GF-D8 (cell line): ENCODE measurements around the gene ATF7.
"Not testable (repeated sequence)": the region's sequence is repeated elsewhere in the genome, so short reads cannot be mapped to it uniquely, and the experiment has no call there.

Experiments
- DNase-seq: peaks from one replicate; lab custom pipeline; 2025; lab: John Stamatoyannopoulos, UW

ATF7 gene

DNA sequence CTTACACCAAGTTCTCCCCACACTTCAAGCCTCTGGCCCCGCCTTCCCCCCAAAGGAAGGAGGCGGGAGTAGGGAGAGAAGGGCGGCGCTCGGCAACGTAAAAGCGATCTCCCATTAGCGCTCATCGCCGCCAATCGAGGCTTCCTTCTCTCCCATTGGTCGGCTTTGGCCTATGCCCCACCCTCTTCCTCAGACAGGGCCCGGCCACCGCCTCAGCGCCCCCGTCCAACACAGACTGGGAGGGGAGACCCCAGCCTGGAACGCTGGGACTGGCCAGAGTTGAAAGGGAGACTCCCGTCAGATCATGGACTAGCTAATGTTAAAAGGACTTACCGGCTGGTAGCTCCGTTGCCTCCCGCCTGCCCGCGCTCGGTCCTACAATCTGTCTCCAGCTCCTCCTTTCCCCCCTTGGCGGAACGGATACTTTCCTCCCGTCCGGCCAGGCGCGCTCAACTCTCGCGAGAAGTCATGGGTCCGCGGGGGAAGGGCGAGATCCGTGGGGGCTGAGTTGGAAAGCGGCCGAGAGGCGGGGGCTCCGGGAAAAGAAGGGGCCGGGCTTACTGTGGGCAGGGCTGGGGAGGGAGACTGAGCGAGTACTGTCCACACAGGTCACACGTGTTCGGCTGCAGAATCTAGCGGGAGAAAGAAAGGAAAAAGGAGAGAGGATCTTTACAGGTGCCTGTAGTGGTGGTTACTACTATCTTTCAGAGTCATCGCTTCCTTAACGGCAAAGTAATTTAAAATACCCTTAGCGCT is at the start of gene ATF7:
ATF7 (minus strand) TSS at position 437 of the 756 bp plus-strand sequence. CDS start 25,382 bp downstream, outside the sequence.
- DNase-seq, result peak; percentile 93

DNA sequence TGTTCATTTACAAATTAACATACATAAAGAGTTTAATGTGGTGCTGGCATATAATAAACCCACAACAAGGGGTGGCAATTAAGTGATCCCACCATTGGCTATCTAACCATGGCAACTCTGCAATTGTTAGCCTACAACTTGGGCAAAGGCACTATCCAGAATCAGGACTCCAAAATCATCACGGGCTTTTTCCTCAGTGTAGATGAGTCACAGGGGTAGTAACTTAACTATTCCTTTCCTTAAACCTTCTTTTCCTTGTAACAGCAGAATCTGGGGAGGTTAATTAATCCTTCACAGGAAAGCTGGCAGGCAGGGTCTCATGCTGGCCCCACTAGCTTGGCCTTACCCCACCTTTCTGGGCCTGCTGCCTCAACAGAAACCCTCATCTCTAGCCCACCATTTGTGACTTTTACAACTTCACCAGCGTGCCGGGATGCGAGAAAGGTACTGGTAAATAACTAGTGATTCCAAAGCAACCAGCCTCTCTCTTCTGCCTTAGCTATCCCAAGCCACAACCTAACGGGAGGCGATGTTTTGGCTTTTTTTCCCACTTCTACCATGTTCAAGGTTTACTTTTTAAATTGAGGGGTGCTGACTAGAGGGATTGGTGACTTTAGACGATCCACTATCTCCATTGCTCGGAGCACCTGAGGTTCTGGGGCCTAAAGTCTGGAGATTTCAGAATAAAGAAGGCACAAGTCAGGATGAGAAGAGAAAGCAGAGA is 49.0 kb upstream of the ATF7 start:
- DNase-seq, result no peak

DNA sequence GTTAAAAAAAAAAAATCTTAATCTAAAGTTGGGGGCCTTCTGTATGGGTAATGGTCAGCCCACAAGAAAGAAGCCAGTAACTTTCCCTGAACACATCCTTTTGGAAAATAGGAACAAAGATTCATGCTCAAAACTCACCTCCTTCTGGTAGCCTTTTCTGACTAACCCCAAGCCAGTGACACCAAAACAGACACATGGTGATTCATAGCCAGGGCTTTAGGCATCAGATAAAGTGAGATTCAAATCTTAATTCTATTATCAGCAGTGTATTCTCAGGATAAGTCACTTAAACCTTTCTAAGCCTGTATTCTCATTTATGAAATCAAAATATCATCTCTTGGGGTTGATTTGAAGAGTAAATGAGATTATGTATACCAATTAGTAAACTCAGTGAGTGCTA is 44.8 kb upstream of the ATF7 start:
- DNase-seq, result no peak

DNA sequence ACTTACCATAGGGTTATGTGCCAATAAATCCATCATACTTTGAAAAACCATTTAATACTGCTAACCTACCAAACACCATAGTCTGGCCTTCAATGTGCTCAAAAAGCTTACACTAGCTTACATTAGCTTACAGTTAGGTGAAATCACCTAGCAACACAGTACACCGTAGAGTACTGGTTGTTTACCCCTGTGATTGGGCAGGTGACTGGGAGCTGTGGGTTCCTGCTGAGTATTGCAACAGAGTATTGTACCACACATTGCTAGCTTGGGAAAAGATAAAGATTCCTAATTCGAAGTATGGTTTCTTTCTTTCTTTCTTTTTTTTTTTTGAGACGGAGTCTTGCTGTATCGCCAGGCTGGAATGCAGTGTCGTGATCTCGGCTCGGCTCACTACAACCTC is 44.1 kb upstream of the ATF7 start:
- no peak for DNase-seq

DNA sequence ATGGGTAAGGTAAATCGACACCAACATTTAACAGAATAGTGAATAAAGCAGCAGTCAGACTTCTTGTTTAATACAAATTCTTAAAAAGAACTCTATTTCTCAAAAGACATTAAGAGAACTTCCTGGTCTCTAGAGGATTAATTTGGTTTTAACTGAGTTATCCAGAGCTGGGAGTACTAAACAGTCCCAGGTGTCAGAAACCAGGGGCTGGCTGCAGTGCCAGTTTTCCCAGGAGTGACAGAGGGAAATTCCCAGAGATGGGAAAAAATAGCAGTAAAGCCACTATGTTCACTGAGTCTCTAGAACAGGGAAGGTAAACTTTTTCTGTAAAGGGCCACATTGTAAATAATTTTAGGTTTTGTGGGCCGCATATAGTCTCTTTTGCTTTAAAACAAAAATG is 40.9 kb upstream of the ATF7 start:
- no peak for DNase-seq

DNA sequence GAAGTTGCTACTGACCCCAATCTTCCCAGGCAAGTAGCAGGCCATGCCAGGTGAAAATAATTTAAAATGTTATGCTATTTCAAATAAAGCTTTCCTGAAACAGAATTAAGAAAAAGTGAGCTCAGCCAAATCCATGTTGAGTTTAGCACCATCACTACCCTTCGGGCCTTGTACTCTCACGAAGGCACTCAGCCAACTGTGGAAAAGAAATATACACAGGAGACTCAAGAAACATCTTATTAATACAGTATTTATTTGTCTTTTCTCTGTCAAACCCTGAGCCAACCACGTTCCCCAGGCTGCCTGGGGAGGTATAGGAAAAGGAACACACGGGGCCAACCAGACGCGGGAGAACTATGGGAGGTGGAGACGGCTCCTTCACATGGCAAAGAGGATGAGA is 38.8 kb upstream of the ATF7 start:
- no peak for DNase-seq

DNA sequence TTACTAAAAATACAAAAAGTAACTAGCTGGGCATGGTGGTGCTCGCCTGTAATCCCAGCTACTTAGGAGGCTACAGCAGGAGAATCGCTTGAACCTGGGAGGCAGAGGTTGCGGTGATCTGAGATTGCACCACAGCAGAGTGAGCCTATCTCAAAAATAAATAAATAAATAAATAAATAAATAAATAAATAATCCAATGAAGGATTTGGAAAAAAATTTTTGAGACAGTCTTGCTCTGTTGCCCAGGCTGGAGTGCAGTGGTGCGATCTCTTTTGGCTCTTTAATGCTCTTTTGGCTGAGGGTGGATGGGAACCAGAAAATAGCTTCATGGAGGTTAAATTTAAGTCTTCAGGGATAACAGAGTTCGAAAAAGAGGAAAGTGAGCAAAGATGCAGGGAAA is 38.0 kb upstream of the ATF7 start:
- DNase-seq, result no peak

DNA sequence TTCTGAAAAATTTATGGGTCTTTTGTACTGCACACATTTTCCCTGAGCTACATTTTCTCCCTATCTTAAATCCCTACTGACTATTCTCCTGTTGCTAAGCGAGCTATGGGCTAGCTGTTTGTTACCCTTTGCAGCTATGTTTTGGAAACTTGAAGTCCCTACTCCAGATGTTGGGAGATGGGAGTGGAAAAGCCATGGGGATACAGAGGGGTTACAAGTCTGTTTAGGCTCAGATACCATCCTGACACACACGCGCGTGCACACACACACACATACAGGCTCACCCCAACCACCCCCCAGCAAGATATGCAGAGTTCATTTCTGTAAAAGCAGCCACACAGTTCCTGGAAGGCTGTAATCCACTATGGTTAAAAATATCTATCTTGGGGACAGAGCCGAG is 33.9 kb upstream of the ATF7 start:
- DNase-seq, result no peak

DNA sequence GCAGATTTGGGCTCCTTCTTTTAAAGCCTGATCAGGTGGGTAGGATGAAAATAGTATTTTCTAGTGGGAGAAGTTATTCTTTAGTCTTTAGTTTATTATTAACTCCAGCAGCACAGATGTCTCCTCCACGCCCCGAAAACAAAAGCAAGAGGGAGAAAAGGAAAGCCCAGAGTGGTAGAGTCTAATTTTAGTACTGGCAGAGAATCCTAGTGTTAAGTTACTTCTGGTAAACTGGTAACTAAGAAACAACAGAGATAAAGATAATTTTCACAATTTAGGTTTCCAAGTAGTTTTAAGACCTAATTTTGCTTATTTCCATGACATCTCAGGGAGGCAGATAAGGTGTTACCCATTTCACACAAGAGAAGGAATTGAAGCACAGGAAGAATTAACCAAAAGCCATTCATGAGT is 33.4 kb upstream of the ATF7 start:
- DNase-seq, result no peak

DNA sequence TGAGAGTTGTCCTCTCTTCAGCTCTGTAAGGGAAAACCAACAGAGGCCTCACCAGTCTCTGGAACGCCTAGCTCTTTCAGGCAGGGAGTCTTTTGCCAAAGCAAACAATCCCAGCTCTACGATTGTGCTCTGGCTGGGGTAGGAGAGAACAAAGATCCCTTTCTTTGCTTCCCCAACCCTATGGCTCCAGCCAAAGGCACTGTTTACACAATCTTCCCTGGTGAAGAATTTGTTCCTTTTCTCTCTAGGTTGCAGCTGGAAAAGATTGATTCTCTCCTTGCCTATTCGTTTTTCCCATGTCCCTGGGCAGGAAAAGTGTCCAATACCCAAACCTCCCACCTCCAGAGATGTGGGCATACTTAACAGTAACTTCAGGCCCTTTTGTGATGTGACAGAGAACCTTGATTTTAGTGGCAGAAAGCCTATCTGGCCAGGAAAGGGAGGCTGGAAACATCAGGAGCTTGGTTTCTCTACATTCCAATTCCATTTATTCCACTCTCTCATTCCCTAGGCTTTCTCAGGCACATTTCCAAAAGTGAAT is 32.9 kb upstream of the ATF7 start:
- no peak for DNase-seq

DNA sequence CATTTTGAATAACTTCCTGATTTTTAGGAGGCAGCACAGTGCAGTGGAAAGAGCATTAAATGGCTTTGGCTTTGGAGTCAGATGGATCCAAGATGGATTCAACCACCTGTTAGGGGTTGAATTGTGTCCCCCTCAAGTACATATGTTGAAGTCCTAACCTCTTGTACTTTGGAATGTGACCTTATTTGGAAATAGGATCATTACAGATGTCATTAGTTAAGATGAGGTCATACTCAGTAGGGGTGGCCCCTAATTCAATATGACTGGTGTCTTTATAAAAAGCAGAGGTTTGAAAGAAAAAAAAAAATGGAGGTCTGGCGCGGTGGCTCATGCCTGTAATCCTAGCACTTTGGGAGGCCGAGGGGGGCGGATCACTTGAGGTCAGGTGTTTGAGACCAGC is 30.9 kb upstream of the ATF7 start:
- DNase-seq, result no peak

DNA sequence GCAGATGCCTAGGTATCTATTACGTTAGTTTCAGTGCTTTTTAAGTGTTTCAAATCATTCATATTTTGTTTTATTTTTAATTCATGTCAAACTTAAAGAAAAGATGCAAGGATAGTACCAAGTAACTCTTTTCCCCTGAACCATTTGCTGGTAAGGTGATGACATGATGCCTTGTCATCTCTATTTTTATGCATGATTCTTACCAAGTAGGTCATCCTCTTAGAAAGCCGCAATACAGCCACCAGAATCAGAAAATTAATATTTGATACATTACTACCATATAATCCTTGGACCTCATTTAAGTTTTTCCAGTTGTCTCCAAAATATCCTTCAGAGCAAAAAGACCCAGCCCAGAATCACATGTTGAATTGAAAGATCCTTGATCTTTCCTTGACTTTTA is 27.4 kb upstream of the ATF7 start:
- no peak for DNase-seq

DNA sequence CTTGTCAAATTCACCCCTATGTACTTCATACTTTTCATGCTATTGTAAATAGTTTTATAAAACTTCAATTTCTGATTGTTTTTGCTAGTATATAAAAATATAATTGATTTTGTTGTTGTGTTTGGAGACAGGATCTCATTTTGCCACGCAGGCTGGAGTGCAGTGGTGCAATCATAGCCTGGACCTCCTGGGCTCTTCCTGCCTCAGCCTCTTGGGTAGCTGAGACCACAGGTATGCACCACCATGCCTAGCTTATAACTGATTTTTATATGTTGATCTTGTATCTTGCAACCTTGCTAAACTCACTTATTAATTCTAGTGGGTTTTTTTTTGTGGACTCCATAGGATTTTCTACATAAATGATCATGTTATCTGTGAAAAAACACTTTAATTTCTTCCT is 26.2 kb upstream of the ATF7 start:
- no peak for DNase-seq

DNA sequence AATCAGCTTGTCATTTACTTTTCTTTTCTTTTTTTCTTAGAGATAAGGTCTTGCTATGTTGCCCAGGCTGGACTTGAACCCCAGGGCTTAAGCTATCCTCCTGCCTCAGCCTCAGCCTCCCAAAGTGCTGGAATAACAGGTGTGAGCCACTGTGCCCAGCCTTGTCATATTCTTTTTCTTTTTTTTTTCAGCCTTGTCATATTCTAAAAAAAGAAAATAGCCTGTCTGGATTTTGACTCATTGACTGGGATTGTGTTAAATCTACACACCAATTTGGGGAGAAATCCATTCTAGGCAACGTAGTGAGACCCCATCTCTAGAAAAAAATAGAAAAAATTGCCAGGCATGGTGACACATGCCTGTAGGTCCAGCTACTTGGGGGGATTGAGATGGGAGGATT is 25.6 kb upstream of the ATF7 start:
- no peak for DNase-seq

DNA sequence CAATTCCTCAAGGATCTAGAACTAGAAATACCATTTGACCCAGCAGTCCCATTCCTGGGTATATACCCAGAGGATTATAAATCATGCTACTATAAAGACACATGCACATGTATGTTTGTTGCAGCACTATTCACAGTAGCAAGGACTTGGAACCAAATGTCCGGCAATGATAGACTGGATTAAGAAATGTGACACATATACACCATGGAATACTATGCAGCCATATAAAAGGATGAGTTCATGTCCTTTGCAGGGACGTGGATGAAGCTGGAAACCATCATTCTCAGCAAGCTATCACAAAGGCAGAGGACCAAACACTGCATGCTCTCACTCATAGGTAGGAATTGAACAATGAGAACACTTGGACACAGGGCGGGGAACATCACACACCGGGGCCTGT is 20.1 kb upstream of the ATF7 start:
- DNase-seq, result not testable (repeated sequence)

DNA sequence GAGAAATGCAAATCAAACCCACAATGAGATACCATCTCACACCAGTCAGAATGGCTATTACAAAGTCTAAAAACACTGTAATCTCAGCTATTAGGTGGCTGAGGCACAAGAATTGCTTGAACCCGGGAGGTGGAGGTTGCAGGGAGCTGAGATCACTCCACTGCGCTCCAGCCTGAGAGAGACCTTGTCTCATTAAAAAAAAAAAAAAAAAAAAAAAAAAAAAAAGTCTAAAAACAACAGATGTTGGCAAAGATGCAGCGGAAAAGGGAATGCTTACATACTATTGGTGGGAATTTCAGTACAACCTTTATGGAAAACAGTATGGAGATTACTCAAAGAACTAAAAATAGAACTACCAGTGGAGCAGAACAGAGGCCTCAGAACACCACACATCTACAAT is 19.0 kb upstream of the ATF7 start:
- DNase-seq, result no peak

DNA sequence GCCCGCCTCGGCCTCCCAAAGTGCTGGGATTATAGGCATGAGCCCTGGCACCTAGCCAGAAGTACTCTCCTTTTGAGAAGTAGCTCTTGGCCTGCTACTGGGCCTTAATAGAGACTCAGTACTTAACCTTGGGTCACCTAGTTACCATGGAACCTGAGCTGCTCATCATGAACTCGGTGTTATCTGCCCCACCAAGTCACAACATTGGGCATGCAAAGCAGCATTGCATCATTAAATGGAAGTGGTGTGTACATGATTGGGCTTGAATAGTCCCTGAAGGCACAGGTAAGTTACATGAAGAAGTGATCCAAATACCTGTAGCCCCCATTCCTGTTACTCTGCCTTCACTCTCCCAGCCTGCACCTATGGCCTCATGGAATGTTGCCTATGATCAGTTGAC is 18.0 kb upstream of the ATF7 start:
- no peak for DNase-seq

DNA sequence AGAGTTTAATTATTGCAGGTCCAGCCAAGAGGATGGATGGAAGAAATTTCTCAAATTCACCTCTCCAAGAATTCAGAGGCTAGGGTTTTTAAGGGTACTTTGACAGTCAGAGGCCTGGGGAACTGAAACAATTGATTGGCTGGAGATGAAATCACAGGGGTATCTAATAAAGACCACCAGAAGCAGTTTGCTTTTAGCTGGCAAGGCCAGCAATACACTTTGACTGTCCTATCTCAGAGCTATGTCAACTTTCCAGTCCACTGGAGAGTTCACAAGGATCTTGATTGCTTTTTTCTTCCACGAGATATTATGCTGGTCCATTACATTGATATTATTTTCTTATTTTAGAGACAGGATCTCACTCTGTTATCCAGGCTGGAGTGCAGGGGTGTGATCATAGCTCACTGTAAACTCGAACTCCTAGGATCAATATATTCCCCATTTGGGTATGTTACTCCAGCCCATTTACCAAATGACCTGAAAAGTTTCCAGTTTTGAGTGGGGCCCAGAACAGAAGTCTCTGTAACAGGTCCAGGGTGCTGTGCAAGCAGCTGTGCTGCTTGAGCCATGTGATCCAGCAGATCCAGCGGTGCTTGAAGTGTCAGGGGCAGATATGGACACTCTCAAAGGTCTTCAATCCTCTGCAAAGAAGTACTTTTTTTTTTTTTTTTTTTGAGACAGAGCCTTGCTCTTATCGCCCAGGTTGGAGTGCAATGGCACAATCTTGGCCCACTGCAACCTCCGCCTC is 17.2 kb upstream of the ATF7 start:
- no peak for DNase-seq

DNA sequence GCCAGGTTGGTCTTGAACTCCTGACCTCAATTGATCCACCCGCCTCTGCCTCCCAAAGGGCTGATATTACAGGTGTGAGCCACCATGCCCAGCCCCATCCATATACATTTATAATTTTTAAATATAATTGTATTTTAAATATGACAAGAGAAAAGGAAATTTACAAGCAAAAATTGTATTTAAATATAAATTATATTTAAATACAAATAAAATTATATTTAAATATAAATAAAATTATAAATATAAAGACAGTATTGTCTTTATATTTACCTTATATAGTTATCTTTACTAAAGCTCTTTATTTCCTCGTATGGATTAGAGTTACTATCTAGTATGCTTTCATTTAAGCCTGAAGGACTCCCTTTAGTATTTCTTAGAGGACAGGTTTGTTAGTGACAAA is 11.9 kb upstream of the ATF7 start:
- DNase-seq, result no peak

DNA sequence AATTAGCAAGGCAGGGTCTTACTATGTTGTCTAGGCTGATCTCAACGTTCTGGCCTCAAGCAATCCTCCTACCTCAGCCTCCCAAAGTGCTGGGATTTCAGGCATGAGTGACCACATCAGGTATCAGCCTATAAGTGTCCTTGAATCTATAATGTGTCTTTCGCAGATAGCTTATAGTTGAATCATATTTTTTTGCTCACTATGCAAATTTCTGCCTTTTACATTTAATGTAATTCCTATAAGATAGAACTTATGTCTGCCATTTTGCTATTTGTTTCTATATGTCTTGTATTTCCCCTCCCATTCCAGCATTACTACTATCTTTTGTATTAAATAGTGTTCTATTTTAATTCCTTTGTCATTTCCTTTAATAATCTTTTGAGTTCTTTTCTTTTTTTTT is 10.5 kb upstream of the ATF7 start:
- no peak for DNase-seq

DNA sequence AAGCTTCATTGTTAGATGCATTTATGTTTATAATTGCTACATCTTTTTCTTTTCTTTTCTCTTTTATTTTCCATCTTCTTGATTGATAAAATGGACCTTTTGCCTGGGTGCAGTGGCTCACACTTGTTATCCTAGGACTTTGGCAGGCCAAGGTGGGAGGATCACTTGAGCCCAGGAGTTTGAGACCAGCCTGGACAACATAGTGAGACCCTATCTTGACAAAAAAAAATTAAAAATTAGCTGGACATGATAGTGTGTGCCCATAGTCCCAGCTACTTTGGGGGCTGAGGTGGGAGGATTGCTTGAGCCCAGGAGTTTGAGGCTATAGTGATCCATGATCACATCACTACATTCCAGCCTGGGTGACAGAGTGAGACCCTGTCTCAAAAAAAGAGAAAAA is 9.5 kb upstream of the ATF7 start:
- DNase-seq, result not testable (repeated sequence)

DNA sequence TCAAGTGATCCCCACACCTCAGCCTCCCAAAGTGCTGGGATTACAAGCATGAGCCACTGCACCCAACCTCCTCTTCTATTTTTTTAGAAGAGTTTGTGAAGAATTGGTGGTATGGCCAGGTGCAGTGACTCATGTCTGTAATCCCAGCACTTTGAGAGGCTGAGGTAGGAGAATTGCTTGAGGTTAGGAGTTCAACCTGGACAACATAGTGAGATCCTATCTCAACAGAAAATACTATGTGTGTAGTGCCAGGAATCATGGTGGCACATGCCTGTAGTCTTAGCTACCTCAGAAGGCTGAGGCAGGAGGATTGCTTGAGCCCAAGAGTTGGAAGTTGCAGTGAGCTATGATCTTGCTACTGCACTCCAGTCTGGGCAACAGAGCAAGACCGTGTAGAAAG is 5.5 kb upstream of the ATF7 start:
- DNase-seq, result no peak

DNA sequence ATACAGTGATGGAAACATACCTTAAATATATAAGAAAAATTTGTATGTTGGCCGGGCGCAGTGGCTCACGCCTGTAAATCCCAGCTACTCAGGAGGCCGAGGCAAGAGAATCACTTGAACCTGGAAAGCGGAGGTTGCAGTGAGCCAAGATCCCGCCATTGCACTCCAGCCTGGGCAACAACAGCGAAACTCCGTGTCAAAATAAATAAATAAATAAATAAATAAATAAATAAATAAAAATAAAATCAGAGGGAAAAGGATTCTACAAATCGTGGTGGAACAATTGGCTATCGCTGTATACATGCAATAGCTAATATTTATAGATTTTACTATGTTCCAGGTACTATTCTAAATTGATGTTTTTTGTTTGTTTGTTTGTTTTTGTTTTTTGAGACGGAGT is 1.7 kb upstream of the ATF7 start:
- no peak for DNase-seq
